Measurements from ENCODE around the gene ADRA2C.

Gene ADRA2C

DNA sequence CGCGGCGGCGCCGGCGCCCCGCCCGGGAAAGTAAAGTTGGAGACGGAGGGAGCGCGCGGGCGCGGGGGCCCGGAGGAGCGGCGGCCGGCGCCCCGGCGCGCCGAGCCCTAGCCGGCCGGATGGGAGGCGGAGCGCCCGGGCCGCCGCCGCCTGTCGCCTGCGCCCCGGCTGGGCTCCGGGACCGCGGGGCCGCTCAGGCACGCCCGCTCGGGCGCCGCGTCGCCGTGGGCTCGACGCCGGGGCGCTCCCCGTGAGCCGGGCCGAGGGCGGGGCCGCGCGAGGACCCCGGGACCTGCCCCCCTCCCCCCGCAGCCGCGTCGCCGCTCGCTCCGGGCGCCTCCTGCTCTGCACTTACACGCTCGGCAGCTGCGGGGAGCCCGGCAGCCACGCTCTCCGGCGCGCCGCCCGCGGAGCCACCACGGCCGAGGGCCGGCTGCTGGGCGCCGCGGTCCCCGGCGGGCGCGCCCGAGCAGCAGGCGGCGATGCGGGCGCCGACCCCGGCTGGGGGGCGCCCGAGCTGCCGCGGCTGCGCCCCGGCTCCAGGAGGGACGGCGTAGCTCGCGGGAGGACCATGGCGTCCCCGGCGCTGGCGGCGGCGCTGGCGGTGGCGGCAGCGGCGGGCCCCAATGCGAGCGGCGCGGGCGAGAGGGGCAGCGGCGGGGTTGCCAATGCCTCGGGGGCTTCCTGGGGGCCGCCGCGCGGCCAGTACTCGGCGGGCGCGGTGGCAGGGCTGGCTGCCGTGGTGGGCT is at the start of gene ADRA2C:
ADRA2C (plus strand) TSS at position 350 of the 749 bp plus-strand sequence; CDS start at position 572, 222 bp downstream.
- DNase-seq (ENCODE audit: low read depth, low spot score): no peak

- DNase-seq (ENCODE audit: low read depth, low spot score): no peak
Observed at GRCh38 chr4:3716631-3717235, 49.5 kb upstream of the ADRA2C start.

DNA sequence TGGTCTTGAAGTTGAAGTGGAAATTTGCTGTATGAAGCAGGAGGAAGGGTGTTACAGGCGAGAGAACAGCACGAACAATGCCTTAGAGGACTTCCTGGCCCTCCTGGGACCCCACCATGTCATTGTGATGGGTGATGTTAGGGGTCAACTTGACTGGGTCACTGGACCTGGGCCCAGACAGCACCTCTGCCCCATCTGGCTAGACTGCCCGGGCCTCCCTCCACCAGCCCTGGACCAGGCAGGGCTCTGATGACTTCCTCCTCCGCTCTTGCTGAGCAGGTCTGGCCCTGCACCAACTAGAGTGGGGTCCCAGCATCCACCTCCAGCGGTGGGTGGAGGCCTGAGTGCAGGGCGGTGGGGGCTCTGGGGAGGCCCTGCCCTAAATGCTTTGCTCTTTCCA is 48.9 kb upstream of the ADRA2C start:
- no peak for DNase-seq (ENCODE audit: low read depth, low spot score)

DNA sequence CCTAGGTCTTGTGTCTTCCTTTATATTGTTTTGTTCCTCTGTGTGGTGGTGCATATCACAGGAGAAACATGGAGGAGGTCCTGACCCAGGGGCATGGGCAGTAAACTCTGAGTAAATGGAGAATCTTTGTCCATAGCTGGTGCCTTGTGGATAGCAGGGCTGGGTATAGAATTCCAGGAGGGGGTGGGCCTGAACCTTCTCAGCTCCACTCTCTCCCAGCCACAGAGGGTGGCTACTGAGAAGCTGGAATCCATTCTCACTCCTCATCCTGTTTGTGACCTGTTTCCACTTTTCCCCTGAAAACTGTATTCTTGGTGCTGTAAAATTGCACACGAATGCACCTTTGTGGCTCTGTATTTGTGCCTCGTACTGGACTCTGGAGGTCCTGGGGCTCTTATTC is 47.7 kb upstream of the ADRA2C start:
- DNase-seq (ENCODE audit: low read depth, low spot score): no peak

GRCh38 chr4:3719191-3719590 is 47.0 kb upstream of the ADRA2C start:
- no peak for DNase-seq (ENCODE audit: low read depth, low spot score)

- no peak for DNase-seq (ENCODE audit: low read depth, low spot score)
Observed at GRCh38 chr4:3719836-3720235, 46.3 kb upstream of the ADRA2C start.

GRCh38 chr4:3720466-3720865 is 45.7 kb upstream of the ADRA2C start:
- no peak for DNase-seq (ENCODE audit: low read depth, low spot score)

GRCh38 chr4:3721186-3721585 is 45.0 kb upstream of the ADRA2C start:
- no peak for DNase-seq (ENCODE audit: low read depth, low spot score)

GRCh38 chr4:3721627-3722026 is 44.6 kb upstream of the ADRA2C start:
- no peak for DNase-seq (ENCODE audit: low read depth, low spot score)

GRCh38 chr4:3722446-3723231 is 43.5 kb upstream of the ADRA2C start:
- DNase-seq (ENCODE audit: low read depth, low spot score): no peak

DNA sequence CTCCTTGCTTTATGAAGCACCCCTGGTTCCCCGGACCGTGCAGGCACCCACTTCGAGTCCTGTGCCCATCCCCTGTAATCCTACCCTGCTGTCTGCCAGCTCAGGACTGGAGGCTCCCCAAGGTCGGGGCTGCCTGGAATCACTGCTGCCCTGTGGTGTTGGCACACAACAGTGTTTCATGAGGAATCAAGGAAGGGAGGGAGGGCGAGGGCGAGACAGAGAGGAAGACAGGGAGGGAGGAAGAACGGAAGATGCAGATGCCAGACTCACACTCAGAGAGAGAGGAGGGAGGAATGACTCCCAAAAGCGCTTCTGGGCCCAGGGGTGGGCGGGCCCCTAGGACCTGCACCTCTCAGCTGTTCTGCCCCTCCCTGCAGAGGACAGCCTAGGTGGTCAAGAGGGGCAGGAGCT is 42.9 kb upstream of the ADRA2C start:
- no peak for DNase-seq (ENCODE audit: low read depth, low spot score)

DNA sequence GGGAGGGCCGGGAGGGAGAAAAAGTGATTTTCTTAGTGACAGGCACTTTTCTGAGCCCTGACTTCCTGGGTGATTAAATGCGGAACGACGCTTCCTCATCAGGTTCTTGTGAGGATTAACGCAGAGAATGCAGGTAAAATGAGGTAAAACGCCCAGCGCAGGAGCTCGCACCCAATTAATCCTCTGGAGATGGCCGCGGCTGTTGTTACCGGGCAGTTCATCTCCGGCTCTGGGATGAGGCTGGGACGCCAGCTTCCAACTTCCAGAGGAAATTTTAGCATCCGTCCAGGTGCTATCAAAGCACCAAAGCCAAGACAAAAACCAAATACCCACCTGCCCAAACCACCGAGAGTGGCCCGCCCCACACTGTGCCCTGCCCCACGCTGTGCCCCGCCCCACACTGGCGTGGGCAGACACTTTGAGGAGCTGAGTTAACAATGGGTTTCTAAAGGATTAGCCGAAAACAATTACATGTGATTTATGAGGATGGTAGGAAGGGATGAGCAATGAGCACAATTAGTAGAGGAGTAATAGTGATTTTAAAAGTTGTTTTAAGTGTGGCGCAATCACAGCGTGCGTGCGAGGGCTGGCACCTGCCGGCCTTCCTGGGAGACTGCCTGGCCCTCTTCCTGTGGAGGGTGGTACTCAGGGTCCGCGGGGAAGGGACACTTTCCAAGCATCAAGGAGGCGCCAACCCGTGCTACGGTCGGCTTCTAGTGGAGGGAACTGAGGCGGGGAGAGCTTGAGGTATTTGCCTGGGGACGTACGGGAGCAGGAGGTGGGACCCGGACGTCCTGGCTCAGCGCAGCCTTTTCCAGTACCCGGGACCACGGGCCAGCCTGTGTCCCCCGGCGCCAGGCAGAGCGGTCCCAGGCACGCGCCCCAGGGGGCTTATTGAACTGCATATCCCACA is 41.6 kb upstream of the ADRA2C start:
- no peak for DNase-seq (ENCODE audit: low read depth, low spot score)

- DNase-seq (ENCODE audit: low read depth, low spot score): no peak
Observed at GRCh38 chr4:3725936-3726870, 40.0 kb upstream of the ADRA2C start.

GRCh38 chr4:3727847-3728469 is 38.2 kb upstream of the ADRA2C start:
- no peak for DNase-seq (ENCODE audit: low read depth, low spot score)

DNA sequence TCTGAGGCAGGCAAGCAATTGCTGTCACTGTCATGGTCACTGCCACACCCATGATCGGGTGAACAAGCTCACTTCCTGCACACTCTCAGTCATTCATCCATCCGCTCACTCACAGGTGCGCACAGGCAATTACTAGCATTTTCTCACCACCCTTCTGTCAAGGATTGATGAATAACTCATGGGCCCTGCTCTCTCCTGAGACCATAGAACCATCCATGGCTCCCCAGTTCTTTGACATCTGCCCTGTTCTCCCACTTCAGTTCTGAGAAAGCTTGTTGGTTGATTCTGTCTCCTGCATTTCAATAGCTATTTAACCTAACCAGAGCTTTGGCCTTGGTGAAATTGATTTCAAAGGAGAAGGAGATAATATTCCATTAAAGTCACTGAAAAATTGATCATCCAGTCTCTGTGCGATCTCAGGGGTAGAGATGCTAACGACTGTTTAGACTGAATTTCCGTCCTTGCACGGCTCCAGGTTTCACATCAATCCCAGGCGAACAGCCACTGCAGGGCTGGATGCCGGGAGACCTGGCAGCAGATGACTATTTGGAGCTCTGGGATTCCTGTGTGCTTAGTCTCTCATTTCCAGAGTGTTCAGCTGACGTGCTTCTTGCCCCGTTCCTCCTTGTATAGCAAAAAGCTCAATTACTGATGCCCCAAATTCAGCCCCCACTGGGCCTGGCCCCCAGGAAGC is 36.9 kb upstream of the ADRA2C start:
- DNase-seq (ENCODE audit: low read depth, low spot score): no peak

- DNase-seq (ENCODE audit: low read depth, low spot score): no peak
Observed at GRCh38 chr4:3729882-3730226, 36.3 kb upstream of the ADRA2C start.

DNA sequence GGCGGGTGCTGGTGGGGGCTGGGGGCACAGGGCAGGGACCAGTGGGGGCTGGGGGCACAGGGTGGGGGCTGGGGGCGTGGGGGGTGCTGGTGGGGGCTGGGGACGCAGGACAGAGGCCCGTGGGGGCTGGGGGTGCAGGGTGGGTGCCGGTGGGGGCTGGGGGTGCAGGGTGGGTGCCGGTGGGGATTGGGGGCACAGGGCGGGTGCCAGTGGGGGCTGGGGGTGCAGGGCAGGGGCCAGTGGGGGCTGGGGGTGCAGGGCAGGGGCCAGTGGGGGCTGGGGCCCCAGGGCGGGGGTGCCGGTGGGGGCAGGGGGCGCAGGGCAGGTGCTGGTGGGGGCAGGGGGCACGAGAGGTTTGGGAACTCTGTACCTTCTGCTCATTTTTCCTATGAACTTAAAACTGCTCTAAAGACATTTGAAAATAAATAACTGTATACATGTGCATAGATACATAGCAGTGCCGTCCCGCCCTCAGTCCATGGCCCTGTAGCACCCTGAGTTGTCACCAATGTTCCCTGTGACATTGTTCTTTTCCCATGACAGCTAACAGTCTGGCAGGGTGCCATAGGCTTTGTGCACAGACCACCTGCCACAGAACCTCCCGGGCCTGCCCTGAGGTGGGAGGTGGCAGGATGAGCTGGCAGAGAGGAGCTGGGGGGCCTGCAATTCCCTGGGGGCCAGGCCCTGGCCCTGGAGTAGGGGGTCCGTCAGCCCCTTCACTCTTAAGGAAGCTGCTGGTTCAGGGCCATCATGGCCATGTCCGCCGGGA is 35.6 kb upstream of the ADRA2C start:
- no peak for DNase-seq (ENCODE audit: low read depth, low spot score)

Measured in activated naive CD8-positive, alpha-beta T cell treated with anti-CD3 and anti-CD28 coated beads, Interleukin-2, amount 50 U/mL, for 16 hours (primary cell).